RWPE2 (cell line): ENCODE data around the gene PANK1.
"Not testable (repeated sequence)": the region's sequence is repeated elsewhere in the genome, so short reads cannot be mapped to it uniquely, and the experiment has no call there.

Experiments used
- ATAC-seq: fragments of 200-7000 bp; cut with Tn5 transposase; 3 replicates; pipeline ENCODE4 v1.9.1; 2021; ENCODE audit warnings: low read depth
- DNase-seq: peaks from one replicate; pipeline ENCODE4 v3.0.0-alpha.2; 2020; ENCODE audit warnings: low spot score
- H3K27ac ChIP-seq: fragments of 450-650 bp; 2 replicates; pipeline ENCODE4 v1.5.1; 2017; ENCODE audit warnings: mild to moderate bottlenecking; ENCODE audit not compliant: poor library complexity, severe bottlenecking
- H3K27me3 ChIP-seq: fragments of 250-450 bp; sonication (Bioruptor Pico); 2 replicates; pipeline ENCODE4 v1.5.1; 2021; ENCODE audit warnings: mild to moderate bottlenecking, moderate library complexity; ENCODE audit not compliant: insufficient read depth, poor library complexity, severe bottlenecking
- H3K36me3 ChIP-seq: fragments of 250-450 bp; sonication (Bioruptor Pico); 2 replicates; pipeline ENCODE4 v1.5.1; 2020; ENCODE audit warnings: low read depth, mild to moderate bottlenecking, moderate library complexity
- H3K4me1 ChIP-seq: fragments of 250-450 bp; sonication (Bioruptor Pico); 2 replicates; pipeline ENCODE4 v1.5.1; 2021; ENCODE audit warnings: mild to moderate bottlenecking, moderate library complexity; ENCODE audit not compliant: insufficient read depth, poor library complexity, severe bottlenecking
- H3K4me3 ChIP-seq: fragments of 250-450 bp; sonication (Bioruptor Pico); 2 replicates; pipeline ENCODE4 v1.5.1; 2021; ENCODE audit warnings: mild to moderate bottlenecking, moderate library complexity; ENCODE audit not compliant: severe bottlenecking
- H3K9me3 ChIP-seq: fragments of 250-450 bp; sonication (Bioruptor Pico); 2 replicates; pipeline ENCODE4 v1.5.1; 2021; ENCODE audit warnings: mild to moderate bottlenecking, moderate library complexity; ENCODE audit not compliant: severe bottlenecking
- TF ChIP-seq, protein P1 (sequence below): fragments of 450-650 bp; IDR thresholded peaks from one replicate; pipeline ENCODE4 v1.5.1; 2017; ENCODE audit warnings: mild to moderate bottlenecking, moderate library complexity; ENCODE audit not compliant: poor library complexity, severe bottlenecking

Gene PANK1

DNA sequence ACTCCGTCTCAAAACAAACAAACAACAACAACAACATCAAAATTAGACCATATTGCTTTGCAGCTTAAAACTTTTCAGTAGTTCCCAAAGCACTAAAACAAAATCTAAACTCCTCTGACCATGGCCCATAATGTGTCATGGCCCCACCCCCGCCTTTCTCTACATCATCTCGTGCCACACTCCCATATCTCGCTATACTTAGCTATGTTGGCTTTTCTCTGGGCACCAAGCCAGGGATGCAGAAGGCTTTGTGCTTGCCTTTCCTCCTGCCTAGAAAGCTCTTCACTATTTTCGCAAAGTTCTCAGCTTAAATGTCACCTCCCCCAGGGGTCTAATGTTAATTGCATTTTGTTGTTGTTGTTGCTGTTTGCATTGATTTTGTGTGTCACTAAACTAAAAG, 94.5 kb downstream of the PANK1 start:
- Histone ChIP-seq H3K27ac (no peak overlapping the region), H3K4me1 (peaks cover 33% of the 10 kb centered on the region), H3K9me3 (no peaks in the 10 kb centered on the region), H3K36me3 (no peaks in the 10 kb centered on the region), H3K4me3 (no peak overlapping the region), H3K27me3 (no peaks in the 10 kb centered on the region)
- TF ChIP-seq, protein P1, sequence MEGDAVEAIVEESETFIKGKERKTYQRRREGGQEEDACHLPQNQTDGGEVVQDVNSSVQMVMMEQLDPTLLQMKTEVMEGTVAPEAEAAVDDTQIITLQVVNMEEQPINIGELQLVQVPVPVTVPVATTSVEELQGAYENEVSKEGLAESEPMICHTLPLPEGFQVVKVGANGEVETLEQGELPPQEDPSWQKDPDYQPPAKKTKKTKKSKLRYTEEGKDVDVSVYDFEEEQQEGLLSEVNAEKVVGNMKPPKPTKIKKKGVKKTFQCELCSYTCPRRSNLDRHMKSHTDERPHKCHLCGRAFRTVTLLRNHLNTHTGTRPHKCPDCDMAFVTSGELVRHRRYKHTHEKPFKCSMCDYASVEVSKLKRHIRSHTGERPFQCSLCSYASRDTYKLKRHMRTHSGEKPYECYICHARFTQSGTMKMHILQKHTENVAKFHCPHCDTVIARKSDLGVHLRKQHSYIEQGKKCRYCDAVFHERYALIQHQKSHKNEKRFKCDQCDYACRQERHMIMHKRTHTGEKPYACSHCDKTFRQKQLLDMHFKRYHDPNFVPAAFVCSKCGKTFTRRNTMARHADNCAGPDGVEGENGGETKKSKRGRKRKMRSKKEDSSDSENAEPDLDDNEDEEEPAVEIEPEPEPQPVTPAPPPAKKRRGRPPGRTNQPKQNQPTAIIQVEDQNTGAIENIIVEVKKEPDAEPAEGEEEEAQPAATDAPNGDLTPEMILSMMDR = no peak
- no peak for ATAC-seq
- DNase-seq = no peak

DNA sequence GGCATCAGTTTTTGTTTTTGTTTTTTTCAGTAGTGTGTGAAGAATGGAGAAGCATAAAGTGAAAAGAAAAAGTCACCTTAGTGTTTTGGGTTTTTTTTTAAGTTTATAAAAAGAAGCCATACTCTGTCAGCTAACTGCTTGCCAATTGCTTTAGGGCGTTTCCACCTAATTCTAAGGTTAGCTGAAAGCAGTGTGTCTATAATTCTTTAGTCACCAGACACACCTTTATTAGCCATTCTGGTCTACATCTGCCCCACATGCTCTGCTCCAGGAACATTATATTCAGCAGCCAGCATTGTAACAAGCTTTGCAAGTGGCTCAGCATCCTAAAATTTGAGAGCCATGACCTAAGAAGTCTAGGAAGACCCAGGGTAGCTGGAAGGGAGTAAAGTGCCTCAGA, 95.5 kb downstream of the PANK1 start:
- no peak overlapping the region for H3K4me3 ChIP-seq
- peak overlapping the region; percentile 34 for H3K27ac ChIP-seq
- H3K9me3 ChIP-seq = no peaks in the 10 kb centered on the region
- TF ChIP-seq, protein P1 = no peak
- no peaks in the 10 kb centered on the region for H3K36me3 ChIP-seq
- H3K4me1 ChIP-seq = peaks cover 33% of the 10 kb centered on the region
- H3K27me3 ChIP-seq = no peaks in the 10 kb centered on the region
- ATAC-seq (peak; percentile 80), DNase-seq (no peak)

DNA sequence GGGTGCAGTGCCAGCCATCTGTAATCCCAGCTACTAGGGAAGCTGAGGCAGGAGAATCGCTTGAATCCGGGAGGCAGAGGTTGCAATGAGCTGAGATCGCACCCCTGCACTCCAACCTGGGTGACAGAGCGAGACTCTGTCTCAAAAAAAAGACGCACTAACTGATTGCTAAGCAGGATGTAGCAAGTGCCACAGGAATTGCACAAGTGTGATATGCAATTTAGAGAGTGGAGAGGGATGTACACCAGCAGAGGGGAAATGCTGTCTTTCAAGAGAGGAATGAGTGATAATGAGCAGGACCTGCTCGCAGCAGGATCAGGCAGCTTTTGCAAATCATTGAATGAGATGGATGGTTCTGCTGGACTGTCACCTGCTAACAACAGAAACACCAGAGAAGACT, 96.4 kb downstream of the PANK1 start:
- TF ChIP-seq, protein P1 = no peak
- Histone ChIP-seq H3K4me1 (peaks cover 26% of the 10 kb centered on the region), H3K4me3 (no peak overlapping the region), H3K36me3 (no peaks in the 10 kb centered on the region), H3K9me3 (no peaks in the 10 kb centered on the region), H3K27ac (no peak overlapping the region), H3K27me3 (no peaks in the 10 kb centered on the region)
- ATAC-seq (no peak), DNase-seq (no peak)

DNA sequence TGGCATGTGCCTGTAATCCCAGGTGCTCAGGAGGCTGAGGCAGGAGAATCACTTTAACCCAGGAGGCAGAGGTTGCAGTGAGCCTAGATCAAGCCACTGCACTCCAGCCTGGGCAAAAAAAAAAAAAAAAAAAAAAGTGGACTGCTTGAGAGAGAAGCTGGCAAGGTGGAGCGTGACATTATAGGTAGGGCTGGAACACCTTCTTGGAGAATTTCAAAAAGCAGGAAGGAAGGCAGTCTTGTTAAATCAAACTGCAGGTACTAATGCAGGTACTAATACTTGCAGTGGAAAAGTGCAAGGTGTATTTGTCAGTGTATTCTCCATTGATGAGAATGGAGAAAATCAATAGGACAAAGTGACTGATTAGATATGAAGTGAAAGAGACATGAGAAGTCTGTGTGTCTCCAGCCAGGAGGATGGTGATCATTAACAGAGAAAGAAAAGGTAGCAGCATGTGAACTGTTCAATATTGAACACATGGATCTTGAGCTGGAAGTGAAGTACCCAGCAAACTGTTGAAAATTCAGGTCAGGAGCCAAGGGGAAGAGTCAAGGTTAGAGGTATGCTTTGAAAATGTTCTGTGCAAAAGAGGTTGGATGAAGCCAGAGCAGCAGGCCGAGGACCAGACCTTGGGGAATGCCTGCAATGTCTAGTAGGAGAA, 97.1 kb downstream of the PANK1 start:
- DNase-seq = no peak
- Histone ChIP-seq H3K27ac (no peak overlapping the region), H3K4me3 (no peak overlapping the region), H3K9me3 (no peaks in the 10 kb centered on the region), H3K27me3 (no peaks in the 10 kb centered on the region), H3K36me3 (no peaks in the 10 kb centered on the region), H3K4me1 (peaks cover 21% of the 10 kb centered on the region)
- no peak for ATAC-seq
- TF ChIP-seq, protein P1 = no peak

DNA sequence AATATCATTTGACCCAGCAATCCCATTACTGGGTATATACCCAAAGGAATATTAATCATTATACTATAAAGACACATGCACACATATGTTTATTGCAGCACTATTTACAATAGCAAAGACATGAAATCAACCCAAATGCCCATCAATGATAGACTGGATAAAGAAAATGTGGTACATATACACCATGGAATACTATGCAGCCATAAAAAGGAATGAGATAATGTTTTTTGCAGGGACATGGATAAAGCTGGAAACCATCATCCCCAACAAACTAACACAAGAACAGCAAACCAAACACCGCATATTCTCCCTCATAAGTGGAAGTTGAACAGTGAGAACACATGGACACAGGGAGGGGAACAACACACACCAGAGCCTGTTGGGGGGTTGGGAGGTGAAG, 98.4 kb downstream of the PANK1 start:
- not testable (repeated sequence) for H3K36me3 ChIP-seq, H3K9me3 ChIP-seq, H3K4me3 ChIP-seq, H3K27ac ChIP-seq, ATAC-seq, H3K27me3 ChIP-seq, DNase-seq
- H3K4me1 ChIP-seq = peaks cover 14% of the 10 kb centered on the region
